SK-N-SH treated with all-trans-retinoic acid at 6 μM for 48 hours (cell line): ENCODE measurements around the gene LAMB4.

Source experiments
- ATAC-seq: fragments of 200-7000 bp; cut with Tn5 transposase; 3 replicates; pipeline ENCODE4 v1.9.1; 2020; ENCODE audit warnings: mild to moderate bottlenecking, moderate library complexity
- ARNTL ChIP-seq: fragments of 450-650 bp; formaldehyde crosslinking; IDR thresholded peaks from 2 replicates; pipeline ENCODE4 v1.5.0; 2020; ENCODE audit warnings: low read depth, mild to moderate bottlenecking, moderate library complexity, borderline replicate concordance
- BACH2 ChIP-seq: fragments of 250-450 bp; sonication (Bioruptor Pico); IDR thresholded peaks from 2 replicates; pipeline ENCODE4 v1.9.0; 2021; ENCODE audit warnings: mild to moderate bottlenecking, borderline replicate concordance
- CSDC2 ChIP-seq: fragments of 250-450 bp; sonication (Bioruptor Pico); IDR thresholded peaks from 2 replicates; pipeline ENCODE4 v1.5.0; 2020; ENCODE audit warnings: mild to moderate bottlenecking, moderate library complexity
- CSRNP3 ChIP-seq: fragments of 250-450 bp; sonication (Bioruptor Pico); IDR thresholded peaks from 2 replicates; pipeline ENCODE4 v1.5.1; 2021; ENCODE audit warnings: mild to moderate bottlenecking, moderate library complexity
- ESRRG ChIP-seq: fragments of 250-450 bp; sonication (Bioruptor Pico); IDR thresholded peaks from 2 replicates; pipeline ENCODE4 v1.6.1; 2021; ENCODE audit warnings: mild to moderate bottlenecking
- GLIS3 ChIP-seq: fragments of 250-450 bp; sonication (Bioruptor Pico); IDR thresholded peaks from 2 replicates; pipeline ENCODE4 v1.5.0; 2020; ENCODE audit warnings: mild to moderate bottlenecking, moderate library complexity
- ISL1 ChIP-seq: fragments of 250-450 bp; sonication (Bioruptor Pico); IDR thresholded peaks from 2 replicates; pipeline ENCODE4 v2.1.2; 2022; ENCODE audit warnings: mild to moderate bottlenecking, moderate library complexity
- OSR1 ChIP-seq: fragments of 250-450 bp; sonication (Bioruptor Pico); IDR thresholded peaks from 2 replicates; pipeline ENCODE4 v1.8.0; 2022; ENCODE audit warnings: moderate library complexity, mild to moderate bottlenecking, inconsistent platforms
- POU6F1 ChIP-seq: fragments of 250-450 bp; sonication (Bioruptor Pico); IDR thresholded peaks from 2 replicates; pipeline ENCODE4 v1.8.0; 2021; ENCODE audit warnings: low read depth, mild to moderate bottlenecking, moderate library complexity, borderline replicate concordance
- PPARA ChIP-seq: fragments of 250-450 bp; sonication (Bioruptor Pico); IDR thresholded peaks from 2 replicates; pipeline ENCODE4 v1.5.0; 2020; ENCODE audit warnings: mild to moderate bottlenecking, borderline replicate concordance
- SNAI2 ChIP-seq: fragments of 250-450 bp; sonication (Bioruptor Pico); IDR thresholded peaks from 2 replicates; pipeline ENCODE4 v1.5.0; 2020; ENCODE audit warnings: mild to moderate bottlenecking, moderate library complexity
- TCF4 ChIP-seq: fragments of 250-450 bp; sonication (Bioruptor Pico); IDR thresholded peaks from 2 replicates; pipeline ENCODE4 v1.8.0; 2021; ENCODE audit warnings: mild to moderate bottlenecking, moderate library complexity, borderline replicate concordance
- TOX ChIP-seq: fragments of 250-450 bp; sonication (Bioruptor Pico); IDR thresholded peaks from 2 replicates; pipeline ENCODE4 v1.8.0; 2021; ENCODE audit warnings: mild to moderate bottlenecking, moderate library complexity, borderline replicate concordance
- ZC3H10 ChIP-seq: fragments of 250-450 bp; sonication (Bioruptor Pico); IDR thresholded peaks from 2 replicates; pipeline ENCODE4 v1.5.1; 2021; ENCODE audit warnings: mild to moderate bottlenecking, moderate library complexity
- ZFP3 ChIP-seq: fragments of 250-450 bp; sonication (Bioruptor Pico); IDR thresholded peaks from 2 replicates; pipeline ENCODE4 v1.5.0; 2020; ENCODE audit warnings: mild to moderate bottlenecking, moderate library complexity
- ZFP30 ChIP-seq: fragments of 450-650 bp; formaldehyde crosslinking; IDR thresholded peaks from 2 replicates; pipeline ENCODE4 v1.5.0; 2022; ENCODE audit warnings: mild to moderate bottlenecking, moderate library complexity
- ZNF70 ChIP-seq: fragments of 450-650 bp; formaldehyde crosslinking; IDR thresholded peaks from 2 replicates; pipeline ENCODE4 v1.5.0; 2020; ENCODE audit warnings: mild to moderate bottlenecking, moderate library complexity
- ZNF8 ChIP-seq: fragments of 450-650 bp; formaldehyde crosslinking; IDR thresholded peaks from 2 replicates; pipeline ENCODE4 v1.5.0; 2020; ENCODE audit warnings: mild to moderate bottlenecking, moderate library complexity
- TF ChIP-seq, protein P1 (sequence below): fragments of 250-450 bp; sonication (Bioruptor Pico); IDR thresholded peaks from 2 replicates; pipeline ENCODE4 v1.5.1; 2020; ENCODE audit warnings: low read depth, mild to moderate bottlenecking, moderate library complexity
- TF ChIP-seq, protein P2 (sequence below): fragments of 250-450 bp; sonication (Bioruptor Pico); IDR thresholded peaks from 2 replicates; pipeline ENCODE4 v1.5.0; 2020; ENCODE audit warnings: mild to moderate bottlenecking, moderate library complexity

The LAMB4 gene

DNA sequence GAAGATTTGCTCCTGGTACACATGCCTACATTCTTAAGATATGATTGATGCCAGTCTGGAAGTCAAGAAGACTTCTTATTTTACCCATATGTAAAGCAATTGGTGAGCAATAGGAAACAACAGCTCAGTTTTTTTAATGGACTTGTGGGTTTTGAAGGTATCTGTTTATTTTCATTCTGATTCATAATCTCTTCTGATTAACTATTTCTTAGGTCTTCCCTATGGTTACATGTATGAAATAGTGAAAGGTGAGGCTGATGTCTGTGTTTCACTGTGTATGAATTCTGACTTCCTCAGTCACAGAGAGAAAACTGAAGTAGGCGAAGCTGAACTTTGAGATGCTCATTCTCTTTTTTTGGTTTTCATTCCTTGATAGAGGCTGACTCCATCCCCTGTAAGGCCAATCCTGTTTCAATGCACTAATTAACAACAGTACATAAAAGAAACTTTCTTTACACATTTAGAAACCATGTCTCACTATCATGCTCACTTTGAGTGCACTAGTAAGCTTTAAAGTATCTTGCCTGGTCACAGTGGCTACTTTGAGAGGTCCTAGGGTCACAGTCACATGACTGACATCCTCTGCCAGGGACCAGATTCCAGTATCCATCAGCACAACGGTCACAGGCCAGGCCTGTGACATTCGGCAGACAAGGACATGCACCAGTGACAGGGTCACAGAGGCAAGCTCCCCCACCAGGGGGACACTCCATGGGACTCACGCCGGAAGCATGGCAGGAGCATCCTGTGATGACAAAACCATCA, 67.7 kb downstream of the LAMB4 start:
- peak; percentile 78 for ATAC-seq
- TF ChIP-seq ISL1 (CRISPR knock-in tag) = no peak
- no peak for TF ChIP-seq TOX (CRISPR knock-in tag)
- no peak for TF ChIP-seq ZFP30 (CRISPR knock-in tag)
- TF ChIP-seq ZNF70 = no peak
- no peak for TF ChIP-seq GLIS3
- no peak for TF ChIP-seq ZFP3 (CRISPR knock-in tag)
- no peak for TF ChIP-seq BACH2
- no peak for TF ChIP-seq PPARA (CRISPR knock-in tag)
- no peak for TF ChIP-seq ZNF8 (CRISPR knock-in tag)
- TF ChIP-seq CSDC2 (CRISPR knock-in tag) = no peak
- TF ChIP-seq, protein P1, sequence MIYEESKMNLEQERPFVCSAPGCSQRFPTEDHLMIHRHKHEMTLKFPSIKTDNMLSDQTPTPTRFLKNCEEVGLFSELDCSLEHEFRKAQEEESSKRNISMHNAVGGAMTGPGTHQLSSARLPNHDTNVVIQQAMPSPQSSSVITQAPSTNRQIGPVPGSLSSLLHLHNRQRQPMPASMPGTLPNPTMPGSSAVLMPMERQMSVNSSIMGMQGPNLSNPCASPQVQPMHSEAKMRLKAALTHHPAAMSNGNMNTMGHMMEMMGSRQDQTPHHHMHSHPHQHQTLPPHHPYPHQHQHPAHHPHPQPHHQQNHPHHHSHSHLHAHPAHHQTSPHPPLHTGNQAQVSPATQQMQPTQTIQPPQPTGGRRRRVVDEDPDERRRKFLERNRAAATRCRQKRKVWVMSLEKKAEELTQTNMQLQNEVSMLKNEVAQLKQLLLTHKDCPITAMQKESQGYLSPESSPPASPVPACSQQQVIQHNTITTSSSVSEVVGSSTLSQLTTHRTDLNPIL (CRISPR knock-in tag) = no peak
- no peak for TF ChIP-seq ARNTL (CRISPR knock-in tag)
- TF ChIP-seq ESRRG (CRISPR knock-in tag) = no peak
- no peak for TF ChIP-seq CSRNP3
- no peak for TF ChIP-seq OSR1 (CRISPR knock-in tag)
- TF ChIP-seq TCF4 (CRISPR knock-in tag) = no peak
- TF ChIP-seq POU6F1 = no peak

DNA sequence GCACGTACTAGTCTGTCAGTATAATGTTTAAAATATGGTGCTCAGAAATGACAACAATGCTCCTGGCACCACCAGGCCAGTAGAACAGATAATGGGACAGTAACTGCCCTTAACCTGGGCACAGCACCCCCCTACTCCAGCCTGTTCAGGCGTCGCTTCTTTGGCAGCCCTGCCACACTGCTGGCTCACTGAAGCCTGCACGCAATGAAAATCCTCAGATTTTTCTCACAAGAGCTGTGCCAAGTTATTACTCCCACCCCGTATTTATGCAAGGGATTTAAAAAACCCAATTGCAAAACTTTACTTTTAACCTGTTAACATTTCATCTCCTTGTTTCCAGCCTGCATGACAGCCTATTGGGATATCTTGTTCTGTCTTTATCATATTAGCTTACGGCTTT, 70.6 kb downstream of the LAMB4 start:
- TF ChIP-seq GLIS3 (no peak), PPARA (CRISPR knock-in tag) (no peak)
- no peak for ATAC-seq

DNA sequence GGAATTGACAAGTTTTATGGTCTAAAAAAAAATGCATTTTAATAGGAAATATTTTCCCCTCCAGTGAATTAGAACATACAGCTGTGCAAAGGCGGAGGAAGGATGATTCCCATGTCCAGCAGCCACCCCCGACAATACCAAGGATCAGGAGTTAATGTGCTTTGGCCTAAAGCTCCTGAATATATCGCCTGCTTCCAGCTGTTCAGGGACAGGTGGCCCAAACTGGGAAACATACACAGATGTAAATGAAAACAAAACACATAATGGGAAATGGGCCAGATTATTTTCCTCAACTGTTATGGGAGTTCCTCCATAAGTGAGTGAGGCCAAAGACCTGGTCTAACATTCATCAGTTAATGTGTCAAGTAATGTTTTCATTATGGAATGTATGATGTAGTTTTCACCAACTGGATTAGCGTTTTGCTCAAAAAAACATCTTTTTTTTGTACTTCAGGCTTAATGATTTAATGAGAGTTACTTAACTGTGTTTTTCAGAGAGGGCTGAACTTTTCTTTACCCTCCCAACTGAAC, 72.1 kb downstream of the LAMB4 start:
- ATAC-seq = no peak
- no peak for TF ChIP-seq ESRRG (CRISPR knock-in tag)
- TF ChIP-seq ZNF70 = no peak
- no peak for TF ChIP-seq OSR1 (CRISPR knock-in tag)
- no peak for TF ChIP-seq TOX (CRISPR knock-in tag)
- TF ChIP-seq ZC3H10 (CRISPR knock-in tag) = no peak
- TF ChIP-seq, protein P2, sequence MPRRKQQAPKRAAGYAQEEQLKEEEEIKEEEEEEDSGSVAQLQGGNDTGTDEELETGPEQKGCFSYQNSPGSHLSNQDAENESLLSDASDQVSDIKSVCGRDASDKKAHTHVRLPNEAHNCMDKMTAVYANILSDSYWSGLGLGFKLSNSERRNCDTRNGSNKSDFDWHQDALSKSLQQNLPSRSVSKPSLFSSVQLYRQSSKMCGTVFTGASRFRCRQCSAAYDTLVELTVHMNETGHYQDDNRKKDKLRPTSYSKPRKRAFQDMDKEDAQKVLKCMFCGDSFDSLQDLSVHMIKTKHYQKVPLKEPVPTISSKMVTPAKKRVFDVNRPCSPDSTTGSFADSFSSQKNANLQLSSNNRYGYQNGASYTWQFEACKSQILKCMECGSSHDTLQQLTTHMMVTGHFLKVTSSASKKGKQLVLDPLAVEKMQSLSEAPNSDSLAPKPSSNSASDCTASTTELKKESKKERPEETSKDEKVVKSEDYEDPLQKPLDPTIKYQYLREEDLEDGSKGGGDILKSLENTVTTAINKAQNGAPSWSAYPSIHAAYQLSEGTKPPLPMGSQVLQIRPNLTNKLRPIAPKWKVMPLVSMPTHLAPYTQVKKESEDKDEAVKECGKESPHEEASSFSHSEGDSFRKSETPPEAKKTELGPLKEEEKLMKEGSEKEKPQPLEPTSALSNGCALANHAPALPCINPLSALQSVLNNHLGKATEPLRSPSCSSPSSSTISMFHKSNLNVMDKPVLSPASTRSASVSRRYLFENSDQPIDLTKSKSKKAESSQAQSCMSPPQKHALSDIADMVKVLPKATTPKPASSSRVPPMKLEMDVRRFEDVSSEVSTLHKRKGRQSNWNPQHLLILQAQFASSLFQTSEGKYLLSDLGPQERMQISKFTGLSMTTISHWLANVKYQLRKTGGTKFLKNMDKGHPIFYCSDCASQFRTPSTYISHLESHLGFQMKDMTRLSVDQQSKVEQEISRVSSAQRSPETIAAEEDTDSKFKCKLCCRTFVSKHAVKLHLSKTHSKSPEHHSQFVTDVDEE = no peak
- no peak for TF ChIP-seq CSRNP3
- no peak for TF ChIP-seq TCF4 (CRISPR knock-in tag)
- TF ChIP-seq SNAI2 (CRISPR knock-in tag) = no peak
- TF ChIP-seq ISL1 (CRISPR knock-in tag) = no peak
- TF ChIP-seq BACH2 = no peak
- TF ChIP-seq ZFP3 (CRISPR knock-in tag) = no peak
- TF ChIP-seq POU6F1 = no peak
- no peak for TF ChIP-seq ZNF8 (CRISPR knock-in tag)
